ENCODE results near the gene ELAPOR2. TPM values are rescaled to one million over a fixed set of nuclear protein-coding genes. Genes with fewer than 3 reads are reported as not detected.

ELAPOR2 gene
- total and polyA plus RNA-seq, 2 of the 13 experiments (the other 11 are each of a cell fraction or from before 2014, with no cell fraction given) = 7.8 to 8.4 TPM

DNA sequence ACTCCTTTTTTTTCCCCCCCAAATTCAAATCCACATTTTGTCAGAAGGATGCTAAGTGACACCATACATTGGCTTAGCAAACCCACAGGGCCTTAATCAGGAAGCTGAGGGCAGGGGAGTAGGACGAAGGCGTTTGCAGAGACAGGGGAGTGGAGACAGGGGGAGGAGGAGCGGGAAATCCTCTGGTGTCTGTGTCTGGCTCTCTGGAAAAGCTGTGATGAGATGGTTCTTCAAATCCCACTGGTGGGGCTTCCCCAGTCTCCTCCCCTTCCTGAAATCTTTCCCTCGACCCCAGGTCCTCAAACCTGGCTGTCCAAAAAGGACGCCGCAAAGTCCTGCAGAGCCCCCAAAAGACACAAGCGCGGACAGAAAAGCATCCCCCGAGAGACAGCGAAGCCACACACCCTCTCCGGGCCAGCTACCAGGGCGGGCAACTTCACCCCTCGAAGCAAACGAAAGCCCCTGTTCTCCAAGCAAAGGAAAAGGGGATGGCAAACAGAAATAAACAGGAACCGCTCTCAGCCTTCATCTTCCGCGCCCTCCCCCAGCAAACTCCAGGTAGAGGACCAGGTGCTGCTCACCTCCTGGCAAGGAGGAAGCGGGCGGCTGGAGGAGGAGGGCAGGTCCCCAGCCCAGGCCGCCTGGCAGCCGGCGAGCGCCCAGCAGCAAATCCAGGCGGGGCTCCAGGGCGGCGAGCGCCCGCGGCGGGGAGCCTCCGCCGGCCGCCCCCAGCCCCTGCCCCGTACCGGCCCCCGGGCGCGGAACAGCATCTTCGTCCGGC lies 520 bp downstream of the ELAPOR2 start:
- Histone ChIP-seq H3K4me1 (ENCODE audit: insufficient read depth, low read length) (peaks cover 14% of the 10 kb centered on the region), H2AFZ (ENCODE audit: low read length) (peak overlapping the region; percentile 15), H3K9me3 (ENCODE audit: low read length) (no peaks in the 10 kb centered on the region), H3K4me2 (ENCODE audit: low read depth, low read length) (peak overlapping the region; percentile 76), H3K27ac (ENCODE audit: extremely low read length, insufficient read depth, low read length) (no peak overlapping the region), H3K27me3 (ENCODE audit: control insufficient read depth in 1 of 2, insufficient read depth in 2 of 2, low read length in 2 of 2) (peaks cover 2 to 27% of the 10 kb centered on the region in 2 experiments; a peak in 3 of 5 replicates), H4K20me1 (ENCODE audit: insufficient read depth, low read length) (no peaks in the 10 kb centered on the region), H3K4me3 (replicated peaks in 1 of 3; ENCODE audit: insufficient read depth in 1 of 3, low read depth in 2 of 3, low read length in 3 of 3) (peak overlapping the region; percentile 53 to 76 (median 59); a peak in 5 of 6 replicates), H3K36me3 (replicated peaks in 1 of 2; ENCODE audit: control insufficient read depth in 1 of 2, insufficient read depth in 2 of 2, low read length in 2 of 2) (no peaks in the 10 kb centered on the region), H3K79me2 (ENCODE audit: insufficient read depth, low read length) (no peaks in the 10 kb centered on the region), H3K9ac (ENCODE audit: insufficient read depth, low read depth, low read length) (no peak overlapping the region)
- DNase-seq (ENCODE audit: low spot score) (no peak), FAIRE-seq (no peak), ATAC-seq (peak; percentile 64)
- intact Hi-C loops (cut with micrococcal nuclease; ENCODE audit: unreplicated experiment) (loop anchor here (2.0 kb wide), 2 partner anchors 90 to 178 kb away; no protein-coding TSS in a partner anchor), in situ Hi-C loops (cut with HindIII; ENCODE audit: extremely low pct_ligation_motif_present, low pct_unique_long_range_greater_than_20kb) (no loop called here)
- BruUV-seq (replicated peaks) = no TSS peak
- CTCF ChIA-PET (ENCODE audit: low intra/inter-chr PET ratio, low total read pairs) = interaction anchor here (1.2 kb wide), 2 partner anchors 119 to 178 kb away, joined by 3 to 4 read pairs; no protein-coding TSS in a partner anchor
- under 1% methylated on average over 15 of the region's 40 CpGs for WGBS (ENCODE audit: low lambda C conversion rate)
- TF ChIP-seq FOXP1 (IDR thresholded peaks at IDR 0.05) (no peak), FOXP1 (CRISPR knock-in tag; IDR thresholded peaks at IDR 0.05) (no peak), ZNF720 (CRISPR knock-in tag; IDR thresholded peaks at IDR 0.05) (no peak), DMTF1 (CRISPR knock-in tag; IDR thresholded peaks at IDR 0.05) (no peak), DNMT1 (CRISPR knock-in tag; IDR thresholded peaks at IDR 0.05) (no peak), FOXC1 (CRISPR knock-in tag; IDR thresholded peaks at IDR 0.05; ENCODE audit: borderline replicate concordance) (no peak), DZIP1 (CRISPR knock-in tag; IDR thresholded peaks at IDR 0.05) (no peak), ZNF251 (CRISPR knock-in tag; IDR thresholded peaks at IDR 0.05) (no peak)
- TF ChIP-seq, protein P1, sequence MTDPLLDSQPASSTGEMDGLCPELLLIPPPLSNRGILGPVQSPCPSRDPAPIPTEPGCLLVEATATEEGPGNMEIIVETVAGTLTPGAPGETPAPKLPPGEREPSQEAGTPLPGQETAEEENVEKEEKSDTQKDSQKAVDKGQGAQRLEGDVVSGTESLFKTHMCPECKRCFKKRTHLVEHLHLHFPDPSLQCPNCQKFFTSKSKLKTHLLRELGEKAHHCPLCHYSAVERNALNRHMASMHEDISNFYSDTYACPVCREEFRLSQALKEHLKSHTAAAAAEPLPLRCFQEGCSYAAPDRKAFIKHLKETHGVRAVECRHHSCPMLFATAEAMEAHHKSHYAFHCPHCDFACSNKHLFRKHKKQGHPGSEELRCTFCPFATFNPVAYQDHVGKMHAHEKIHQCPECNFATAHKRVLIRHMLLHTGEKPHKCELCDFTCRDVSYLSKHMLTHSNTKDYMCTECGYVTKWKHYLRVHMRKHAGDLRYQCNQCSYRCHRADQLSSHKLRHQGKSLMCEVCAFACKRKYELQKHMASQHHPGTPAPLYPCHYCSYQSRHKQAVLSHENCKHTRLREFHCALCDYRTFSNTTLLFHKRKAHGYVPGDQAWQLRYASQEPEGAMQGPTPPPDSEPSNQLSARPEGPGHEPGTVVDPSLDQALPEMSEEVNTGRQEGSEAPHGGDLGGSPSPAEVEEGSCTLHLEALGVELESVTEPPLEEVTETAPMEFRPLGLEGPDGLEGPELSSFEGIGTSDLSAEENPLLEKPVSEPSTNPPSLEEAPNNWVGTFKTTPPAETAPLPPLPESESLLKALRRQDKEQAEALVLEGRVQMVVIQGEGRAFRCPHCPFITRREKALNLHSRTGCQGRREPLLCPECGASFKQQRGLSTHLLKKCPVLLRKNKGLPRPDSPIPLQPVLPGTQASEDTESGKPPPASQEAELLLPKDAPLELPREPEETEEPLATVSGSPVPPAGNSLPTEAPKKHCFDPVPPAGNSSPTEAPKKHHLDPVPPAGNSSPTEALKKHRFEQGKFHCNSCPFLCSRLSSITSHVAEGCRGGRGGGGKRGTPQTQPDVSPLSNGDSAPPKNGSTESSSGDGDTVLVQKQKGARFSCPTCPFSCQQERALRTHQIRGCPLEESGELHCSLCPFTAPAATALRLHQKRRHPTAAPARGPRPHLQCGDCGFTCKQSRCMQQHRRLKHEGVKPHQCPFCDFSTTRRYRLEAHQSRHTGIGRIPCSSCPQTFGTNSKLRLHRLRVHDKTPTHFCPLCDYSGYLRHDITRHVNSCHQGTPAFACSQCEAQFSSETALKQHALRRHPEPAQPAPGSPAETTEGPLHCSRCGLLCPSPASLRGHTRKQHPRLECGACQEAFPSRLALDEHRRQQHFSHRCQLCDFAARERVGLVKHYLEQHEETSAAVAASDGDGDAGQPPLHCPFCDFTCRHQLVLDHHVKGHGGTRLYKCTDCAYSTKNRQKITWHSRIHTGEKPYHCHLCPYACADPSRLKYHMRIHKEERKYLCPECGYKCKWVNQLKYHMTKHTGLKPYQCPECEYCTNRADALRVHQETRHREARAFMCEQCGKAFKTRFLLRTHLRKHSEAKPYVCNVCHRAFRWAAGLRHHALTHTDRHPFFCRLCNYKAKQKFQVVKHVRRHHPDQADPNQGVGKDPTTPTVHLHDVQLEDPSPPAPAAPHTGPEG (CRISPR knock-in tag; IDR thresholded peaks at IDR 0.05) = no peak
- TF ChIP-seq, protein P2, sequence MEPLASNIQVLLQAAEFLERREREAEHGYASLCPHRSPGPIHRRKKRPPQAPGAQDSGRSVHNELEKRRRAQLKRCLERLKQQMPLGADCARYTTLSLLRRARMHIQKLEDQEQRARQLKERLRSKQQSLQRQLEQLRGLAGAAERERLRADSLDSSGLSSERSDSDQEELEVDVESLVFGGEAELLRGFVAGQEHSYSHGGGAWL (CRISPR knock-in tag; IDR thresholded peaks at IDR 0.05) = no peak
- POLR2A ChIA-PET = interaction anchor here (1.0 to 1.1 kb wide), 2 partner anchors 19 to 93 kb away, joined by 3 to 4 read pairs; partner anchors contain the start of gene DMTF1

Data from HepG2 (cell line).